ENCODE results near the gene FAM117A. TPM values are rescaled to one million over a fixed set of nuclear protein-coding genes. Genes with fewer than 3 reads are reported as not detected.
A peak's percentile ranks its signal among the peaks of the same experiment; 100 is the strongest.

The FAM117A gene
- total and polyA plus RNA-seq, 7 donors: 0.71 to 5.1 (median 2.1) TPM

DNA sequence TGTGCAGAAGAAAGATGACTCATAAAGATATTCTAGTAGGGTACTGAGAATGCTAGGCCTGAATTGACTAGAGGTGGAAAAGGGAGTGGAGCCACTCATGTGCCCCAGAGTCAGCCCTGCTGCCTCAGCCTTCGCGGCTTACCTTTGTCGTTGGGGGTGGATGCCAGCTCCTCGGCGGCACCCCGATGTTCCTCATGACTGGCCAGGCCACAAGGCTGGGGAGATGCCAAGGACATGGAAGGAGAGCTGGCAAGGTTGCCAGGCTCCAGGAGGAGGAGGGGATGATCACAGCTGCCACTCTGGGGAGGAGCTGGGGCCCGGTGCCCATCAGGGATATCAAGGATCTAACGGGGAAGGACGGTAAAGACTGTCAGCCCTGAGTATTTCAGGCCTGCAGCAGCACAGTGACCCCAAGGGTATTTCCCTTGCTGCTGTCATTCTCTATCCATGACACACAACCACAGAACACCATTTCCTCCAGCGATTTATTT, 46.5 kb downstream of the FAM117A start:
- H3K9me3 ChIP-seq: no peaks in the 10 kb centered on the region
- no peaks in the 10 kb centered on the region for H3K27me3 ChIP-seq (ENCODE audit: insufficient read depth in 3 of 3, low read length in 2 of 3)
- H3K36me3 ChIP-seq (ENCODE audit: insufficient read depth in 1 of 2, low read depth in 1 of 2): peaks cover 0 to 13% of the 10 kb centered on the region in 2 donors
- peak; percentile 41 to 76 for DNase-seq
- peaks cover 12% of the 10 kb centered on the region for H3K4me1 ChIP-seq
- WGBS, 3 donors: 30 to 41% (median 30%) methylated on average over 10 of the region's 10 CpGs
- TF ChIP-seq, protein P1, sequence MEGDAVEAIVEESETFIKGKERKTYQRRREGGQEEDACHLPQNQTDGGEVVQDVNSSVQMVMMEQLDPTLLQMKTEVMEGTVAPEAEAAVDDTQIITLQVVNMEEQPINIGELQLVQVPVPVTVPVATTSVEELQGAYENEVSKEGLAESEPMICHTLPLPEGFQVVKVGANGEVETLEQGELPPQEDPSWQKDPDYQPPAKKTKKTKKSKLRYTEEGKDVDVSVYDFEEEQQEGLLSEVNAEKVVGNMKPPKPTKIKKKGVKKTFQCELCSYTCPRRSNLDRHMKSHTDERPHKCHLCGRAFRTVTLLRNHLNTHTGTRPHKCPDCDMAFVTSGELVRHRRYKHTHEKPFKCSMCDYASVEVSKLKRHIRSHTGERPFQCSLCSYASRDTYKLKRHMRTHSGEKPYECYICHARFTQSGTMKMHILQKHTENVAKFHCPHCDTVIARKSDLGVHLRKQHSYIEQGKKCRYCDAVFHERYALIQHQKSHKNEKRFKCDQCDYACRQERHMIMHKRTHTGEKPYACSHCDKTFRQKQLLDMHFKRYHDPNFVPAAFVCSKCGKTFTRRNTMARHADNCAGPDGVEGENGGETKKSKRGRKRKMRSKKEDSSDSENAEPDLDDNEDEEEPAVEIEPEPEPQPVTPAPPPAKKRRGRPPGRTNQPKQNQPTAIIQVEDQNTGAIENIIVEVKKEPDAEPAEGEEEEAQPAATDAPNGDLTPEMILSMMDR (IDR thresholded peaks at IDR 0.05): no peak
- no peak overlapping the region for H3K4me3 ChIP-seq
- ATAC-seq: peak; percentile 65 to 87 (median 83)
- intact Hi-C loops (cut with DNase I): loop anchor here in 1 of 2 donors (10.0 kb wide), 1 partner anchor 277 kb away; the partner anchor contains the start of gene DLX3
- H3K27ac ChIP-seq: peak overlapping the region; percentile 67

DNA sequence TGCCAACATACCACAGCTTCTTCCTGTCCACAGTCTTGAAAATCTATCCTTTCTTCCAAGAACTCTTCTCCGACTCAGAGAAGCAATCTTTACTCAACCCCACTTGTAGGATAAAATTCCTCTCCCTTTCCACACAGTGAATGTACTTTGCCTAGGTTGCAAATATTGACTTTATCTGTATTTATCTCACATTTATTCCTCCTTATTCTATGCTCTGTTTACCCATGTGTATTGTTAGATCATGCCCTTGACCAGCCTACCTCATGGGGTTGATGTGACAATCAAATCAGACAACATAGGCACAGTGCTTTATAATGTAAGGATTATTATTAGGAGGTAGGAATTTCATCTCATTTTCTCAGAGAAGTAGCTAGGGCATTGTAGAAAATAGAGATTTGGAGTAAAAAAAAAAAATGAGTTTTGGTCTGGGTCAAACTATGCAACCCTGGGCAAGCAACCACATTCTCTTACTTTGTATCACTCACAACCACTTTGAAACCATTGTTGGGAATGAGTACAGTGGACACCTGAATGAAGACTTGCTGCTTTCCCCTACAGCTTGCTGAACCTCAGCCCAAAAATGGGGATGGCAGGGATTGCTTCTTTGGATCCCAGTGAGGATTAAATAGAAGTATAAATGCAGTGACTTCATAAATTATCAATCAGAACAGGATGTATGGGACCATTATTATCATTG, 47.1 kb downstream of the FAM117A start:
- peaks cover 0 to 17% of the 10 kb centered on the region in 2 donors for H3K36me3 ChIP-seq (ENCODE audit: insufficient read depth in 1 of 2, low read depth in 1 of 2)
- ATAC-seq (peak in 1 of 4 donors; percentile 13), DNase-seq (no peak)
- peaks cover 12% of the 10 kb centered on the region for H3K4me1 ChIP-seq
- no peaks in the 10 kb centered on the region for H3K9me3 ChIP-seq
- H3K27ac ChIP-seq: no peak overlapping the region
- WGBS, 3 donors: 51 to 74% (median 74%) methylated on average over 1 of the region's 1 CpG
- no peak overlapping the region for H3K4me3 ChIP-seq
- TF ChIP-seq, protein P1 (IDR thresholded peaks at IDR 0.05): no peak
- intact Hi-C loops (cut with DNase I): loop anchor here in 1 of 2 donors (10.0 kb wide), 1 partner anchor 278 kb away; the partner anchor contains the start of gene DLX3
- no peaks in the 10 kb centered on the region for H3K27me3 ChIP-seq (ENCODE audit: insufficient read depth in 3 of 3, low read length in 2 of 3)

DNA sequence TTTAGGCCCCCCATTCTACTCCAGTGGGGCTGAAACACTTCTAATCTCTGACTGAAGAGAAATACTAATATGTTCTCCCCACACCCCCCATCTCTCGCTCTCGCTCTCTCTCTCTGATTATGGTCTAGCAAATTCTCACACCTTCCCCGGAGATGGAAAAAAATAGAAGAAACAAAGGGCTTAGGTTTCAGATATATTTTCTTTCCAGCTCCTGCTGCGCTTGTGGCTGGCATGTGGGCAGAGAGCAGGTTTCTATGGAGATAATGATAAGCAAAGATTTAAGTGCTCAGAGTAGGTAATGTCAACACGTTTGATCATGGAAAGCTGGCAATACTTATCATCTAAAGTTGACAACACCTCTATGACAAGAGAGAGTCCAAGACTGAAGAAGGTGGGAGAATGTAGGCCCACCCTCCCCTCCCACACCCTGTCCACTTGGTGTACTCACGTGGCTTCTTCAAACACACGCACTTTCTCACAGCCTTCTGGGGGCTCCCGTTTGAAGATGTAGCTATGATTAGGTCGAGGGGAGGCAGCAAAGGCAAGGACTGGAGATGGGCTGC, 48.1 kb downstream of the FAM117A start:
- no peaks in the 10 kb centered on the region for H3K27me3 ChIP-seq (ENCODE audit: insufficient read depth in 3 of 3, low read length in 2 of 3)
- intact Hi-C loops (cut with DNase I): loop anchor here in 1 of 2 donors (10.0 kb wide), 1 partner anchor 279 kb away; the partner anchor contains the start of gene DLX3
- WGBS, 3 donors: 75 to 81% (median 77%) methylated on average over 9 of the region's 9 CpGs
- TF ChIP-seq, protein P1 (IDR thresholded peaks at IDR 0.05): no peak
- peaks cover 0 to 19% of the 10 kb centered on the region in 2 donors for H3K36me3 ChIP-seq (ENCODE audit: insufficient read depth in 1 of 2, low read depth in 1 of 2)
- no peak overlapping the region for H3K27ac ChIP-seq
- H3K4me1 ChIP-seq: peaks cover 12% of the 10 kb centered on the region
- H3K9me3 ChIP-seq: no peaks in the 10 kb centered on the region
- ATAC-seq (no peak), DNase-seq (no peak)
- H3K4me3 ChIP-seq: no peak overlapping the region

DNA sequence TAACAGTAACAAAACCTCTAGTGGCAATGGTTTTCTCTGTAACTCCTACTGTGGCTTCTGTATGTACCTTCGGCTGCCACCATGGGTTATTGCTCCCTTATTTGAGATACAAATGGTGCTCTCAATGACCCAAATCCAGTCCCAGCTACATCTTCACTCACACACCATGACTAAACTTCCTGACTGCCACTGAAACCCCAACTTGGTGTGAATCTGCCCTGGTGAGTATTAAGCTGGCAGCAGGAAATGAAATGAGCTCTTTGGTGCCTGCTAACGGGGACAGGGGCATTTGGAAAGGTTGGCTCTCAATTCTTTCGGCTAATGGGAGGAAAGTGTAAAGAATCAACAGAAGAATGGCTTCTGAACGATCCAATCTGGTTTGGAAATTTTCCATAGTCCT, 48.7 kb downstream of the FAM117A start:
- no peaks in the 10 kb centered on the region for H3K27me3 ChIP-seq (ENCODE audit: insufficient read depth in 3 of 3, low read length in 2 of 3)
- no peak overlapping the region for H3K4me3 ChIP-seq
- intact Hi-C loops (cut with DNase I): loop anchor here in 1 of 2 donors (10.0 kb wide), 1 partner anchor 280 kb away; the partner anchor contains the start of gene DLX3
- H3K4me1 ChIP-seq: peaks cover 12% of the 10 kb centered on the region
- TF ChIP-seq, protein P1 (IDR thresholded peaks at IDR 0.05): no peak
- H3K9me3 ChIP-seq: no peaks in the 10 kb centered on the region
- ATAC-seq: no peak
- WGBS, 3 donors: 72 to 81% (median 72%) methylated on average over 4 of the region's 4 CpGs
- no peak for DNase-seq
- H3K36me3 ChIP-seq (ENCODE audit: insufficient read depth in 1 of 2, low read depth in 1 of 2): peaks cover 0 to 19% of the 10 kb centered on the region in 2 donors
- no peak overlapping the region for H3K27ac ChIP-seq

All from psoas muscle (tissue), 8 donors.